Spinal cord (tissue), 10 donors: Measurements from ENCODE around the gene LRRTM4. TPM values are rescaled to one million over a fixed set of nuclear protein-coding genes. Genes with fewer than 3 reads are reported as not detected.

Source experiments
- DNase-seq, 6 donors: peaks; one replicate each; pipeline versions ENCODE4 v3.0.0 to v3.0.0-alpha.2; 2013 to 2015; ENCODE audit warnings: low spot score in 6 of 6, low read depth in 4 of 6
- H3K27ac ChIP-seq: one replicate; pipeline ENCODE4 v1.5.1; 2013; ENCODE audit warnings: low read depth, low read length, control low read depth
- H3K27me3 ChIP-seq: one replicate; pipeline ENCODE4 v1.6.1; 2013; ENCODE audit warnings: low read length; ENCODE audit not compliant: control insufficient read depth, insufficient read depth
- H3K36me3 ChIP-seq: one replicate; pipeline ENCODE4 v1.6.1; 2013; ENCODE audit warnings: low read length; ENCODE audit not compliant: control insufficient read depth, insufficient read depth
- H3K4me1 ChIP-seq: one replicate; pipeline ENCODE4 v1.6.1; 2013; ENCODE audit warnings: low read length; ENCODE audit not compliant: control insufficient read depth, insufficient read depth
- H3K4me3 ChIP-seq: one replicate; pipeline ENCODE4 v1.5.1; 2013; ENCODE audit warnings: low read depth, low read length, control low read depth
- H3K9me3 ChIP-seq: one replicate; pipeline ENCODE4 v1.6.1; 2013; ENCODE audit warnings: low read length; ENCODE audit not compliant: control insufficient read depth, insufficient read depth
- WGBS: methylation state at CpG from one replicate; pipeline ENCODE4 v1.1.5; 2013; ENCODE audit warnings: missing lambda C conversion rate; ENCODE audit not compliant: insufficient coverage; 5-methylcytosine and 5-hydroxymethylcytosine counted together
- polyA plus RNA-seq, 2 donors: library from polyadenylated mRNA; unstranded; fragments of 120-200 nt; gene quantifications; one replicate each; pipeline ENCODE4 v1.2.1, GENCODE V29; 2013; ENCODE audit not compliant: insufficient read length in 2 of 2
- total RNA-seq, 2 donors: library from RNA; depleted of rRNA in 1 of 2; stranded (reverse); fragments of 120-200 nt in 1 of 2; fragments of >200 nt in 1 of 2; gene quantifications; one replicate each; pipeline versions ENCODE4 v1.2.3 to v1.2.4, GENCODE V29; 2013 to 2014
- donor health status: healthy.

Gene LRRTM4
- total and polyA plus RNA-seq, 4 donors = 12.6 to 30.4 (median 14.8) TPM

DNA sequence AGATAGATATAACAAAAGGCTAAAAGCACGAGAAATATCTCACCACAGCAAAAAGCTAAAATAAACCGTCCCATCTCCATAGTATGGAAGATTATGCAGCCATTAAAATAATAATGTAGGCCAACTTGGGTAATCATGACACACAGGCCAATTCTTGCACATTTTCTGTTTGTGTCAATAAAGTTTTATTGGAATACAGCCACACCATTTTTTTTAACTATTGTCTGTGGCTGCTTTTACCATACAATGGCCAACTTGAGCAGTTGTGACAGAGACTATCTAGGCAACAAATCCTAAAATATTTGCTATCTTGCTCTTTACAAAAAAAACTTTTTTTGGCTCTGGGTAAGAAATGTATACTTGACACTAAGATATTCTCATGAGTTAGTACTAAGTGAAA is 212.5 kb downstream of the LRRTM4 start:
- no CpG with 5 or more reads among the region's 2 CpGs for WGBS
- Histone ChIP-seq H3K27me3 (no peaks in the 10 kb centered on the region), H3K4me1 (no peaks in the 10 kb centered on the region), H3K27ac (no peak overlapping the region), H3K4me3 (no peak overlapping the region), H3K9me3 (no peaks in the 10 kb centered on the region), H3K36me3 (no peaks in the 10 kb centered on the region)
- no peak for DNase-seq

DNA sequence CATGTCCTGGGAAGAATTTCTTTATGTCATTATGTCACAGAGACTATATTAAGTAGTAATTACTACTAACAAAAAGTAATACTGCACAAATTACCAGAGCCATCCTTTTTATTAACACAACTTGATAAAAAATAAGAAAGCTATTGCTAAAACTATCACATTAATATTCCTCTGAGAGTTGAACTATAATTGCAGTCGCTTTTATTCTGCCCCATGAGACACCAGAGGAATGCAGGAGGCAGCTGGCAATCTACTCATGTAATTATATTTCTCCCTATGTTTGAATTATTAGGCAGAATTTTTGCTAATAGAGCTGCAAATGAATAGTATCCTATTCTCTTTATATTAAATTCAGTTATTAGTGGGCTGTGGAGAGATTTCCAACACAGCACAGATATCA is 220.7 kb downstream of the LRRTM4 start:
- Histone ChIP-seq H3K4me1 (no peaks in the 10 kb centered on the region), H3K9me3 (no peaks in the 10 kb centered on the region)

DNA sequence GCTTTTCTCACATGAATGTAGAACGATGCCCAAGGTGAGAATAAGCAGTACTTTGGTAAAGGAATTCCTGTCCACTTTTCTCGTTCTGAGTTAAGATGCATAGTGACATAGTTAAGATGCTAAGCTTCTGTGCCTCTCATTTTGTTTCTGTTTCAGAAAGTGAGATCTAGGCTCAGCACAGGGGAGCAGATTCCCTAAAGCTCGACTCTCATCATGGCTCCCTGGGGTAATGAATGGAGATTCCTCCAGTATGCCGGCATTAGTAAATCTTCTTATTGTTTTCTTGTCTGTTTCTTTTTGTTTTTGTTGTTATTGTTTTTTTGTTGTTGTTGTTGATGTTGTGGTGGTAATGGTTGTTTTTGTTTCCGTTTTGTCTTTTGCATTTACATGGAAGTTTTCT is 225.4 kb downstream of the LRRTM4 start:
- Histone ChIP-seq H3K4me1 (no peaks in the 10 kb centered on the region), H3K27ac (no peak overlapping the region), H3K9me3 (no peaks in the 10 kb centered on the region), H3K27me3 (no peaks in the 10 kb centered on the region), H3K4me3 (no peak overlapping the region), H3K36me3 (no peaks in the 10 kb centered on the region)
- DNase-seq = no peak
- WGBS = 69% methylated on average over 2 of the region's 5 CpGs

More for the DNA sequence above, 220.7 kb downstream of the LRRTM4 start:
- H3K36me3 ChIP-seq = no peaks in the 10 kb centered on the region
- WGBS = no CpG with 5 or more reads among the region's 1 CpG
- no peak overlapping the region for H3K27ac ChIP-seq
- peak in 1 of 6 donors; percentile 73 for DNase-seq
- no peak overlapping the region for H3K4me3 ChIP-seq
- H3K27me3 ChIP-seq = no peaks in the 10 kb centered on the region

DNA sequence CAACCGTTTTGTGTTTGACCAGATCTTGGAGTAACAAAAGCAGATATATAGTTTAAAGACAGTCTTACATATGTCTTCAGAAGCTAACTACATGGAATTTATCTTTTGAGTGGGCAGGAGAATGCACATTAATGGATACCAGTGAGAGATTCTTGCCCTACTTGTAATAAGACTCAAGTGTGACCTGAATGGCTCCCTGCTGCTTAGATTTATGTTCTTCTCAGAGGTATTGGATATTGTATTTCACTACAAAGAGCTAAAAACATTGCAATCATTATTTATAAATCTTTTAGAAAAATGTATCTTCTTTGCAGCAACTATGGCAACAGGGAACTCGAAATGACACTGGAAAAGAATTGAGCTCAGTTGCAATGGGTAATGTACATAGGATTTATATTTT is 227.7 kb downstream of the LRRTM4 start:
- H3K27ac ChIP-seq = no peak overlapping the region
- no peaks in the 10 kb centered on the region for H3K9me3 ChIP-seq
- no peaks in the 10 kb centered on the region for H3K27me3 ChIP-seq
- peak in 1 of 6 donors; percentile 63 for DNase-seq
- no peak overlapping the region for H3K4me3 ChIP-seq
- no CpG with 5 or more reads among the region's 2 CpGs for WGBS
- H3K4me1 ChIP-seq = no peaks in the 10 kb centered on the region
- H3K36me3 ChIP-seq = no peaks in the 10 kb centered on the region

DNA sequence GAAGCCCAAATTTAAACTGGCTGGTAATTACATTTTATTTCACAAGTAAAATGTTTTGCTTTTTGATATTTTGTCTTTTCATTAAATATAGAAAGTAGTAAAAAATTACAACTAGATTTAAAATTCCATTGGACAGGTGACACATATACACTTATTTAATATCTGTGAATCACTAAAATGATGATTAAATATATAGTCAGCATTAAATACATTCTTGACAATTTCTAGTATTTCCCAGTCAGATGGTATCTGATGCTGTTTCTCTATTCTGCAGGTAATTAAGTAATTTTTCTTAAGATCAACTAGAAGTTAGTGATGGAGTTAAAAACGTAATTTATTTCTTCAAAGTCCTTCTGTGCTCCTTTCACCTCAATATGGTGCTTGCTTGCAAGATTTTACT is 237.8 kb downstream of the LRRTM4 start:
- DNase-seq = no peak
- no CpG with 5 or more reads among the region's 1 CpG for WGBS
- Histone ChIP-seq H3K36me3 (no peaks in the 10 kb centered on the region), H3K27ac (no peak overlapping the region), H3K4me1 (no peaks in the 10 kb centered on the region), H3K4me3 (no peak overlapping the region), H3K27me3 (no peaks in the 10 kb centered on the region), H3K9me3 (no peaks in the 10 kb centered on the region)

DNA sequence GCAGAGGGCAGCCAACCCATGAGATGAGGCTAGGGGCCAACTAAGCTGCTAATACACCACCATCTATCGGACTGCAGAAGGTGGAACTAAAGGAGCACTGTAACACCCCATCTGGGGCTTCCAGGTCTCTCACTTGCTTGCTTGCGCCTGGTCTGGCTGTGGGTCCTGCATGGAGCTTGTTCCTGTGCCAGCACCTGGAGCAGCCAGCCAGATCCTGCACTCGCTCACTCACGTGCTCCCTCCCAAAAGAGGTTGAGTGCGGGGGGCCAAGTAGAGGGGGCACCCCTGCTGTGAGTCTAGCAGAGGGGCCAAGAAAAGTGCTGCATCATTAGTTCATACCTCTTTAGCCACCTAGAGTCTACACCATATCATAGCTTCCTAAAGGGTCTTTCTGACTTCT is 250.9 kb downstream of the LRRTM4 start:
- H3K27me3 ChIP-seq = no peaks in the 10 kb centered on the region
- WGBS = 95% methylated on average over 4 of the region's 5 CpGs
- no peak overlapping the region for H3K27ac ChIP-seq
- no peaks in the 10 kb centered on the region for H3K36me3 ChIP-seq
- no peak for DNase-seq
- H3K9me3 ChIP-seq = no peaks in the 10 kb centered on the region
- H3K4me1 ChIP-seq = no peaks in the 10 kb centered on the region
- no peak overlapping the region for H3K4me3 ChIP-seq

DNA sequence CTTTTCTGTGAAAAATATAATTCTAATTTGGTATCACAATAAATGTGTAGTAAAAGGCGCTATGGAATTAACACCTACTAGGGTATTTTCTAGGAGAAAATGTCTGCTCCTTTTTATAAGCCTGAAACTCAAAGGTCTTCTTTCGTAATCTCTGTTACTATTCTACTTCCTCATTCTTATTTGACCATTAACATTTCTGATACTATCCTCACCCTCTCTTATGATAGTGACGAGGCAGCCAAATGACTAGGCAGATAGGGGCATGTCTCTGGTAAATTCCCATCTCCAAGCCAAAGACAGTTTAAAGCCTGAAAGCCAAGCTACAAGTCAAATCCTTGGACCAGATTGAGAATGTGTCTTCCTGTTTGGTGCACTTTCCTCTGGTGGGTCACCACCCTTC is 251.7 kb downstream of the LRRTM4 start:
- Histone ChIP-seq H3K36me3 (no peaks in the 10 kb centered on the region), H3K4me1 (no peaks in the 10 kb centered on the region), H3K9me3 (peaks cover under 1% of the 10 kb centered on the region), H3K27ac (no peak overlapping the region), H3K27me3 (no peaks in the 10 kb centered on the region), H3K4me3 (no peak overlapping the region)
- 94% methylated on average over 2 of the region's 3 CpGs for WGBS
- DNase-seq = no peak

DNA sequence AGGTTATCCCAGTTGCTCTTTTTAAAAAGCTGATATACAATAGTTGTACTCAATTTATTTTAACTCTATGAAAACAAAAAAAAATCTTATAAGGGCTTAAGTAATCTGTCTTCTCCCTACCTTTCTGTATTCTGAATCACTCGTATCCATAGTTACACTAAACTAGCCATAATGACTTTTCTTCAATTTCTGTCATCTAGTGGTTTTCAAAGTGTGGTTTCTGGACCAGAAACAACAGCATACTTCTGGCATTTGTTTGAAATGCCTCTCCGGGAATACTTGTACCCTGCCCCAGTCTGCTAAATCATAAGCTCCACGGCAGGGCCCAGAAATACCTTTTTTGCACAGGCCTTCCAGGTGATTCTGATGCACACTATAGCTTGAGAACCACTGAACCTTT is 253.6 kb downstream of the LRRTM4 start:
- no peak overlapping the region for H3K27ac ChIP-seq
- no peaks in the 10 kb centered on the region for H3K4me1 ChIP-seq
- no peak for DNase-seq
- no peaks in the 10 kb centered on the region for H3K36me3 ChIP-seq
- H3K9me3 ChIP-seq = peaks cover 2% of the 10 kb centered on the region
- H3K4me3 ChIP-seq = no peak overlapping the region
- WGBS = 83% methylated on average over 3 of the region's 3 CpGs
- H3K27me3 ChIP-seq = no peaks in the 10 kb centered on the region

DNA sequence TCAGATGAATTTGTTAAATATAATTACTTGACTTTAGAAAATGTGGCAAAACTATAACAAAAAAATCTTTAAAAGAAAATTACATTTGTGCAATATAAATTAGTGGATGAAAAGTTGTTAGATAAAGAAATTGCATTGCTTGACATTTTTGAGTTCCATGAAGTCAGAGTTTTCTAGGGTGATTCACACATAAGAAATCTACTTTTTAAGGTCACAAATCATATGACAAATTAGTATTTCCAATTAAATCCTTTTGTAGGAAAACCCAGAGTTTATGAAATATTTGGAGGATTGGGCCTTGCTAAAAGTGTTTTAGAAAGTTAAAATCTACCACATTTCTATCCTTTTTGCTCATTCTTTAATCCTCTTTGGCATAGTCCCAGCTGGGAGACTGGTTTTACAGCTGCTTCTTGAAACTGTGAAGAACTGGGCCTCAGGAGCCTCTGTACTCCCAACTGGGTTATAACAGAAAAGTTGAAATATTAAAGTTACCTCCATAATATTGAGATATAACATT is 289.2 kb downstream of the LRRTM4 start:
- Histone ChIP-seq H3K9me3 (no peaks in the 10 kb centered on the region), H3K4me1 (no peaks in the 10 kb centered on the region), H3K36me3 (no peaks in the 10 kb centered on the region), H3K27me3 (no peaks in the 10 kb centered on the region), H3K27ac (no peak overlapping the region), H3K4me3 (no peak overlapping the region)
- no peak for DNase-seq

DNA sequence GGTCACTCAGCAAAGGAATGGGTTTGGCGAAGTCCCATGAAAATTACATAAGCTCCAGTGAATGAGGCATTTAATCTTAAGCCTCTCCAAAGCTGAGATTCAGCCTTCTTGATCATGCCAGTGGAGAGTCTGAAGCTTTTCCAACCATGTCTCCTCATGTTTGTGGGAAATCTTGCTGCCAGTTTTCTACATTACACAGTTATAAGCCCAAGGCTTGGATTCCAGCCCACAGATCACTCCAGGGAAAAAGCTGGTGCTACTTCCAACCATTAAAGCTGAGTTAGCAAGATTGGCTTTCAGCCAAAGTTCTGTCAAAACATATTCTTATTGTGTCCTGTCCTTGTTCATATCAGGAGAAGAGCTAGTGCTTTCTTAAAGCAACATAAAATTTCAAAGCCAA is 293.8 kb downstream of the LRRTM4 start:
- no peaks in the 10 kb centered on the region for H3K27me3 ChIP-seq
- no peak overlapping the region for H3K4me3 ChIP-seq
- DNase-seq = peak in 2 of 6 donors; percentile 59 to 89
- no peaks in the 10 kb centered on the region for H3K36me3 ChIP-seq
- WGBS = 86% methylated on average over 1 of the region's 1 CpG
- no peaks in the 10 kb centered on the region for H3K4me1 ChIP-seq
- no peaks in the 10 kb centered on the region for H3K9me3 ChIP-seq
- no peak overlapping the region for H3K27ac ChIP-seq
